NCI-H345 (cell line): Measurements from ENCODE around the gene SPECC1L.
"Not testable (repeated sequence)": the region's sequence is repeated elsewhere in the genome, so short reads cannot be mapped to it uniquely, and the experiment has no call there.

Experiments
- DNase-seq: peaks from one replicate; lab custom pipeline; 2025; lab: John Stamatoyannopoulos, UW

Gene SPECC1L, protein sequence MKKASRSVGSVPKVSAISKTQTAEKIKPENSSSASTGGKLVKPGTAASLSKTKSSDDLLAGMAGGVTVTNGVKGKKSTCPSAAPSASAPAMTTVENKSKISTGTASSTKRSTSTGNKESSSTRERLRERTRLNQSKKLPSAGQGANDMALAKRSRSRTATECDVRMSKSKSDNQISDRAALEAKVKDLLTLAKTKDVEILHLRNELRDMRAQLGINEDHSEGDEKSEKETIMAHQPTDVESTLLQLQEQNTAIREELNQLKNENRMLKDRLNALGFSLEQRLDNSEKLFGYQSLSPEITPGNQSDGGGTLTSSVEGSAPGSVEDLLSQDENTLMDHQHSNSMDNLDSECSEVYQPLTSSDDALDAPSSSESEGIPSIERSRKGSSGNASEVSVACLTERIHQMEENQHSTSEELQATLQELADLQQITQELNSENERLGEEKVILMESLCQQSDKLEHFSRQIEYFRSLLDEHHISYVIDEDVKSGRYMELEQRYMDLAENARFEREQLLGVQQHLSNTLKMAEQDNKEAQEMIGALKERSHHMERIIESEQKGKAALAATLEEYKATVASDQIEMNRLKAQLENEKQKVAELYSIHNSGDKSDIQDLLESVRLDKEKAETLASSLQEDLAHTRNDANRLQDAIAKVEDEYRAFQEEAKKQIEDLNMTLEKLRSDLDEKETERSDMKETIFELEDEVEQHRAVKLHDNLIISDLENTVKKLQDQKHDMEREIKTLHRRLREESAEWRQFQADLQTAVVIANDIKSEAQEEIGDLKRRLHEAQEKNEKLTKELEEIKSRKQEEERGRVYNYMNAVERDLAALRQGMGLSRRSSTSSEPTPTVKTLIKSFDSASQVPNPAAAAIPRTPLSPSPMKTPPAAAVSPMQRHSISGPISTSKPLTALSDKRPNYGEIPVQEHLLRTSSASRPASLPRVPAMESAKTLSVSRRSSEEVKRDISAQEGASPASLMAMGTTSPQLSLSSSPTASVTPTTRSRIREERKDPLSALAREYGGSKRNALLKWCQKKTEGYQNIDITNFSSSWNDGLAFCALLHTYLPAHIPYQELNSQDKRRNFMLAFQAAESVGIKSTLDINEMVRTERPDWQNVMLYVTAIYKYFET

DNA sequence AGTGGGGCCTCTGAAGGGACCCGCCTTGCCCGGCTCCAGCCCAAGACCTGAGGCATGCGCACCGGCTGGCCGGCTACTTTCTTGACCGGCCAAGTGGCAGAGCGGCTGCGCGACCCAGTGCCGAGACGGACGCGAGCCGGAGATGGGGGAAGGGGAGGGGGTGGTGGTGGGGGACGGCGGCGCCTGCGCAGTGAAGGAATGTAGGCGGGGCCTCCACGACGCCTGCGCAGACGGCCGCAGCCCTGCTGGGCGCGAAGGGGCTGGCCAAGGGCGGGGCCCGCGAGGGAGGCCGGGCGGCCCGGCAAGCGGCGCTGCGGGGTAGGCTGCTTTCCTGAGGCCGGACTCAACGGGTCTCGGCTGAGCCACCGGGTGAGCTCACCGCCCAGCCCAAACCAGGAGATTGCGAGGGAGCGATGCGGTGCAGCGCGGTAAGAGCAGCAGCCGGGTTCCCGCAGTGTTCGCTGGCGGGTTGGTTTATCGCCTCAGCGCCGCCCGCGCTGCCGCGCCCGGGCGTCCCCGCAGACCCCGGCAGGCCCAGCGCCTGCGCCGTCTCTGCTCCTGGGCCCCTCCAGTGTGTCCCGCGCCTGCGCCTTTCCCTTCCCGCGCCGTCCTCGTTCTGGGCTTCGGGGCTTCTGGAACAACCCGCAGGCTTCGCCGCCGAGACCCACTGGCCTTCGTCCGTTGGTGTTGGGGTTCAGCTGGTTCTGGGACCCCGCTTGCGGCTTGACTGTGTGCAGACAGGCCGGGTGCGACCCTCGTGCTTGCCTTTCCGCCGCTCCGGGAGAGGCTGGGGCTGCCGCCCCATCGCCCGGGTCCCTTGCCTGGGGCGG, at the start of gene SPECC1L:
Gene SPECC1L, plus strand, starts transcription at position 276 of the 830 bp plus-strand sequence. CDS start 31,401 bp downstream, outside the sequence.
- peak; percentile 82 for DNase-seq

DNA sequence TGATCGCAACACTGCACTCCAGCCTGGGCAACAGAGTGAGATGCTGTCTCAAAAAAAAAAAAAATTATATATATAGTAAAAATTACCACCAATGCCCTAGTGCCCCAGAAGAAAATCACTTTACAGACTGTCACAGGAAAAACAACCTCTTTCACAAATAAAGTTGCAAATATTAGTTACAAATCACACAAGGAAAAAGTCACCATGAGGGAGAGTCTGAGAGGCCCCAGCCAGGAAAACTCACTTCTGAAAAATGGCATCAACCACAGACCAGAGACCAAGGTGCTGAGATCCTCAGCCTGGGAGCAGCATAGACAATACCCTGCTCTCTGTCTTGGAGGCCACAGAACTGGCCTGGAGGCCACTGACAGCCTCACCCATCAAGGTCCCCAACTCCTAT, 46.2 kb upstream of the SPECC1L start:
- DNase-seq: no peak

DNA sequence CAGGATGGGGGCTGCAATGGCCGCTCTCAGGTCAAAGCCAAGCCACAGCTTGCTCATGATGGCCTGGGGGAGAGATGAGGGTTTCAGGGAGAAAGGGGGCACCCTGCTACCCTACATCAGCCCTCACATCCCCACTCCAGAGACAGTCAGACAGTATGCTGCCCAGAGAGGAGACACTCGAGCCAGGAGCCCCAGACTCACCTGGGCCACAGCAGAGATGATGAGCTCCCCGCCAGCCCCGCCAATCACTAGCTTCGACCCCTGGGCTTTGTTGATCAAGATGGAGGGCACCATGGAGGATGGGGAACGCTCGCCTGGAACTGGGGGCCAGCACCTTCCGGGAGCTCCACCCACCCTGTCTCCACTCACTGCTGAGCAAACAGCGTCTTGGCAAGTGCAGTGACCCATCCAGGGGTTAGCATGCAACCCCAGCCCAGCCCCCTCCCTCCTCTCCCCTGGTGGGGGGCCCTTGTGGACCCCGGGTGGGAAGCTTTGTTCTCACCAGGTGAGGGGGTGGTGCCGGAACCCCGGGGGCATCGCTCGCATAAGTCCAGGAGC, 45.5 kb upstream of the SPECC1L start:
- DNase-seq: no peak

DNA sequence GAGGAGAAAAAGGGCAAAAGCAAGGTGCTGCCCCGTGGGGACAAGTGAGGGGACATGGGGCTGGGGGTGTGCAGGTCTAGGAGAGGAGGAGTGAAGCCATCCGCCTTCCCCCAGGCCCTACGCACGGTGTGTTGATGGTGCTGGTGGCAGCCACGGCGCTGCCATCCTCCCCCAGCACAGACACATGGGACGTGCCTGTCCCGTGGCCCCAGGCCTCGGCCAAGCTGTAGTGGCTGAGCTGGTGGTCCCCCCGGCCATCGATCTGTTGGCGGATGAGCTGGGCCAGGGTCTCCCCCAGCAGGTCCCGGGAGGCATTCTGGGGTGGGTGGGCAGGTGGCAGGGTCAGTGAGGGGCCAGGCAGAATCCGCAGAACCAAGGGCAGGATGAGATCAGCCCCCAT, 44.7 kb upstream of the SPECC1L start:
- DNase-seq: no peak

DNA sequence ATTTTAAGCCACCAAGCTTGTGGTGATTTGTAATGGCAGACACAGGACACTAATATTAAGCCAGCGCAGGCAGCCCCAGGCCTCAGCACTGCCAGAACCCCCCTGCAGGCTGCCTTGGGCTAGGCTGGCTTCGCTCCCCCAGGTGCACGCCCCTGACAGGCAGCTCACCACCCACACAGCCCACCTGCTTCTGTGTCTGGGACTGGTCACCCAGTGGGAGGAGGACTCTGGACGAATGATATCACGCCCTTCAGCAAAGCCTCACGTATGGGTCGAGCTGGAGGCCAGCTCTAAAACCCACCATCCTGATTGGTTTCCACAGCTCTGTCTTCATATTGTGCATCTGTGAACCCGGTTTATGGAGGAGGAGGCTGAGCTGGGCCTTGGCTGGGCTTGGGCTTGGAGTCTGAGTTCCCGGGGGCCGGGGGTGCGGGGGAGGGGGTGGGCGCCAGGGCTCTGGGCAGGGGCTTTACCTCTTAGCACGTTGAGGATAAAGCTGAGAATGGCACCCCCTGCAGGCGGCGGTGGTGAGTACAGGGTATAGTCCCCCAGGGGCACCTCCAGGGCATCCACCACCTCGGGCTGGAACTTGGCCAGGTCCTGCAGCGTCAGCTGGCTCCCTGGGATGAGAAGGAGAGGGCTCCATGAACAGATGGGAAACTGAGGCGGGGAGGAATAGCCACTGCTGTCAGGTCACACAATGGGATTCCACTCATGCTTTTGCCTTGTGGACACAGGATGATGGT, 39.5 kb upstream of the SPECC1L start:
- peak; percentile 3 for DNase-seq

DNA sequence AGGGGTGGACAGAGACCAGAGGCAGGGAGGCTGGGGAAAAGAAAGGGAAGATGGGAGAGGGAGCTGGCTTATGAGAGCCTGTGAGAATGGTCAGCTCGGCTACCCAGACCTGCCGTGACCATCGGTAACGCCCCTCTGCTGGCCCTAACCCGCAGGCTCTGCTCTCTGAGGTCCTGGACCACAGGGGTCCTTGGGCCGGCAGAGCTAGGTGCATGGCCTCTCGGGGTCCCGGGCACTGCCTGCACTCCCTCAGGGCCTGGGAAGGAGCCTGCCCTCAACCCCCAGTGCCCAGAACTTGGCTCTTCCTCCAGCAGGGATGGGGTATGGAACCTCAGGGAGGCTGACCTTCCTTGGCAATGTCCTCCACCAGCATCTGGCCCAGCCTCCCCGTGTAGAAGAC, 38.9 kb upstream of the SPECC1L start:
- no peak for DNase-seq

DNA sequence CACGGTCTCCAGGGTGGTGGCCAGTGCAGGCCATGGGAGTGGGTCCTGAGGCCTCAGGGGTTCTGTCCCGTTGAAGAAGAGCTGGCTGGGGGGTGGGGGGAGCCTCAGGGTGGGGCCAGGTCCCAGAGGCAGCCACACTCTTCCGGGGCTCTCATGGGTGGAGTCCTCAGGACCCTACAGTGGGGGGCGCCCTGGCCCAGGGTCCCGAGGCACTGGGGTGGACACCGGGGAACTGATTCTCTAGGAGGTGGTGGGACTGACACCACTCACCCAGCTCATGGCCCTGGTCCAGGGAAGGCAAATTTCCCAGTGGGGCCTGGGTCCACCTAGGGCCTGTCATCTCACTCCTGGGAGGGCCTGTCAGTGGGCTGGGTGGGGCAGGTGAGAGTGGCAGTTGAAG, 38.5 kb upstream of the SPECC1L start:
- no peak for DNase-seq

DNA sequence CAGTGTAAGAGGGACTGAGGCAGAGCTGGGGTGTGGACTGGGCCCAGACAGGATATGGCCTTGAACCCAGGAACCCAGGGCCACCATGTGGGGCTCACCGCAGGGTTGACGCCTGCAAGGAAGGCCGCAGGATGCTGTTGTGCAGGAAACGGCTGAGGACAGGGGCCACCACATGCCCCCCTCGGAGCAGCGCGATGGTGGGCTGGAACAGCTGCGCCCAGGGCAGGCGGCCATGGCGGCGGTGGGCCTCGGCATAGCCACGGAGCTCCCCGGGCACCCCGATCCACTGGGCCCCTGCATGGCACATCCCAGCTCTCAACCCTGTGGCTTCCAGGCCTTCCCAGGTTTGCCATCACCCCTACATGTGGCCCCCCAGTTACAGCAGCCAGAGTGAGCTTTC, 37.9 kb upstream of the SPECC1L start:
- no peak for DNase-seq

DNA sequence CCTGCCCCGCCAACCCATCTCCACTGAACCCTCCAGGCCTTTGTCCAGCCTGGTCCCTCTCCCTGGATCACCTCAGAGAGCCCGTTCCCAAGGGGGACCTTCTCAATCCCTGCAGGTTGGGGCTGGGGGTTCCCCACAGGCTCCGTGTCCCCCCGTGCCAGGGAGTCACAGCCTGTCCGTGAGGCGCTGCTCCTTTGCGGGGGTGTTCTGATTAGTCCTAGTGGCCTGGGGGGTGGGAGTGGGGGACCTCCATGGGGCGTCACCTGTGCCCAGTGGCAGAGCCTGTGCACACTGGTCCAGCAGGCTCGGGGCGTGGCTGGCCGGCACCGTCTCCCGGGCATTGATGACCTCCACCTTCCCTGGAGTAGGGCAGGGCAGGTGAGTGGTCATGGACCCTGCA, 37.4 kb upstream of the SPECC1L start:
- no peak for DNase-seq

DNA sequence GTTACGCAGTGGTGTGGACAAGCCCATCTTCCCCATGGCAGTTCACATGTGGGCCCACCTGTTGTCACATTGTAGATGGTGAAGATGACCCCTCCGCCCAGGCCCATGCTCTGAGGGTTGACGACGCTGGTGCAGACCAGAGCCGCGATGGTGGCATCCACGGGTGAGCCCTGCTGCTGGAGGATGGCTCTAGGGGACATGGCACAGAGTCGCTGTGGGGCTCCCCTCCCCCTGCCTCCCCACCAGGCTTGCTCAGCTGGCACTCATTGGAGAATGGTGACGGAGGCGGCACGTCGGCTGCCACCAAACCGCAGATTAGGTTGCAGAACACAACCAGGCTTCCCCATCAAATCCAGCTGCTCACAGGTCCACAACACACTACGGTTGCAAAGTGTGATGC, 36.8 kb upstream of the SPECC1L start:
- DNase-seq: no peak

DNA sequence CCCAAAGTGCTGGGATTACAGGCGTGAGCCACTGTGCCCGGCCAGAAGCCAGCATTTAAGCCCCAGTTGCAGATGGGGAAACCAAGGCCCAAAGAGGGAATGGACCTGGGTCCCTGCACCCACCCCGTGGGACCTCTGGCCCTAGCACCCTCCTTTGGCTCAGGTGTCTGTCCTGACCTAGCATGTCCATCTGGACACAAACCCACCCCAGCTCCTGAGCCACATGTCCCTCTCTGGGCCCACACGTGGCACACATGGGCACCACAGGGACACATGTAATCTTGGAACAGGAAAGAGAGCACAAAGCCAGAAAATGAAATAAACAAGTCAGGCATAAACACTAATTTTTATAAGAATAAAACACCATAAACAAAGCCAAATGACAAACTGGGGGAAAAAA, 35.3 kb upstream of the SPECC1L start:
- no peak for DNase-seq

DNA sequence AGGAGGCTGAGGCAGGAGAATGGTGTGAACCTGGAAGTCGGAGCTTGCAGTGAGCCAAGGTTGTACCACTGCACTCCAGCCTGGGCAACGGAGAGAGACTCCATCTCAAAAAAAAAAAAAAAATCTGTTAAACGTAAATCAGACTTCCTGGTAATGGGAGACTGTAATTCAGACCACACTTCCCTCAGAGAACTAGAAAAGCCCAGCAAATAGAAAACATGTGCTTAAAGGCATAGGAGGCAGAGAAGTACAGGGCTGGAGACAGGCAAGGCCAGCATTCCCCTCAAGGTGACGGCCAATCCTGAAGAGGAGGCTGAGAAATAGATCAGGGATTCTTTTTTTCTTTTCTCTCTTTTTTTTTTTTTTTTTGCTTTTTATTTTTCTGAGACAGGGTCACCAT, 34.0 kb upstream of the SPECC1L start:
- DNase-seq: no peak

DNA sequence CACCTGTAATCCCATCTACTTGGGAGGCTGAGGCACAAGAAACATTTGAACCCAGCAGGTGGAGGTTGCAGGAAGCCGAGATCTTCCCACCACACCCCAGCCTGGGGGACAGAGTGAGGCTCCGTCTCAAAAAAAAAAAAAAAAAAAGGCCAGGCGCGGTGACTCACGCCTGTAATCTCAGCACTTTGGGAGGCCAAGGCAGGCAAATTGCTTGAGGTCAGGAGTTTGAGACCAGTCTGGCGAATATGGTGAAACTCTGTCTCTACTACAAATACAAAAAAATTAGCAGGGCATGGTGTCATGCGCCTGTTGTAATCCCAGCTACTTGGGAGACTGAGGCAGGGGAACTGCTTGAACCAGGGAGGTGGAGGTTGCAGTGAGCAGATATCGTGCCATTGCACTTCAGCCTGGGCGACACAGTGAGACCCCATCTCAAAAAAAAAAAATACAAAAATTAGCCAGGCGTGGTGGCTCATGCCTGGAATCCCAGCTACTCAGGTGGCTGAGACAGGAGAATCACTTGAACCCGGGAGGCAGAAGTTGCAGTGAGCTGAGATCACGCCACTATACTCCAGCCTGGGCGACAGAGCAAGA, 32.4 kb upstream of the SPECC1L start:
- DNase-seq: not testable (repeated sequence)

DNA sequence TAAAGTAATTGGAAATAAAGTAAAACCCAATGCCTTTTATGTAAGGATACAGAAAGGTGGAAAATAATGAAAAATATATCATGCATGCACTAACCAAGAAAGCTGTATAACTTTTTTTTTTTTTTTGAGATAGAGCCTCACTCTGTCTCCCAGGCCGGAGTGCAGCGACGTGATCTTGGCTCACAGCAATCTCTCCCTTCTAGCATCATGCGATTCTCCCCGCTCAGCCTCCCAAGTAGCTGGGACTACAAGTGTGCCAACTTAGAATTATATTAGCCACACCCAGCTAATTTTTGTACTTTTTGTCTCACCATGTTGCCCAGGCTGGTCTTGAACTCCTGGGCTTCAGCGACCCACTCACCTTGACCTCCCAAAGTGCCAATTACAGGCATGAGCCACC, 30.2 kb upstream of the SPECC1L start:
- DNase-seq: no peak

DNA sequence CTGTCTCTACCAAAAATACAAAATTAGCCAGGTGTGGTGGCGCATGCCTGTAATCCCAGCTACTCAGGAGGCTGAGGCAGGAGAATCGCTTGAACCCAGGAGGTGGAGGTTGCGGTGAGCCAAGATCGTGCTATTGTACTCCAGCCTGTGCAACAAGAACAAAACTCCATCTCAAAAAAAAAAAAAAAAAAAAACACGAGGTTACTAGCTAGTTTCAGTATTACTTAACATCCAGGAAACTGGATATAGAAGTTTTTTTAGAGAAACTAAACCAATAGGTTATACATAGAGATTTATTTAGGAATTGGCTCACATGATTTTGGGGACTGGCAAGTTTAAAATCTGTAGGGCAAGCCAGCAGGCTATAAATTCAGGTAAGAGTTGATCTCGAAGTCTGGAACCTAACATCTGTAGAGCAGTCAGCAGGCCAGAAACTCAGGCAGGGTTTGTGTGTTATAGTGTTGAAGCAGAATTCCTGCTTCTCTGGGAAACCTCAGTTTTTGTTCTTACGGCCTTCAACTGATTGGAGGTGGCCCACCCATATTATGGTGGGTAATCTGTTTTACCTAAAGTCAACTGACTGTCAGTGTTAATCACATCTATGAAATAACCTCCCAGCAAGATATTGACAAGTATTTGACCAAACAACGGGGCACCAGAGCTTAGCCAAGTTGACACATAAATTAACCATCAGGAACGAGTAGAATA, 29.5 kb upstream of the SPECC1L start:
- not testable (repeated sequence) for DNase-seq

DNA sequence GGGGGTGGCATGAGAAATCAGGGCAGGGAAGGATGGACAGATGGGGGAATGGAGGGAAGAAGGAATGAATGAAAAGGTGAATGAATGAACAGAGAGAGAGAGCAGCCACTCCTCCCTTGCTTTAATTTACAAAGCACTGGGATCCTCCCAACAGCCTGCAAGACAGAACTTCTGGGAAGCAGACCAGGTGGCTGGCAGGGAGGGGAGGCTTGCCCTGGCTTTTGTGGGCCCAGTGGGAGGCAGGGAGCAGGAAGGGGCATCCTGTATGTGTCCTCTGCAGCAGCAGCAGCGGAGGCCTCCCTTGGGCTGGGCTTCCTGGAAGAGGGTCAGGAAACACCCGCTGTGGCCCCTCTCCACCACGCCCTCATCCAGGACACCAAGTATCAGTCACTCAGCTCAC, 27.2 kb upstream of the SPECC1L start:
- not testable (repeated sequence) for DNase-seq

DNA sequence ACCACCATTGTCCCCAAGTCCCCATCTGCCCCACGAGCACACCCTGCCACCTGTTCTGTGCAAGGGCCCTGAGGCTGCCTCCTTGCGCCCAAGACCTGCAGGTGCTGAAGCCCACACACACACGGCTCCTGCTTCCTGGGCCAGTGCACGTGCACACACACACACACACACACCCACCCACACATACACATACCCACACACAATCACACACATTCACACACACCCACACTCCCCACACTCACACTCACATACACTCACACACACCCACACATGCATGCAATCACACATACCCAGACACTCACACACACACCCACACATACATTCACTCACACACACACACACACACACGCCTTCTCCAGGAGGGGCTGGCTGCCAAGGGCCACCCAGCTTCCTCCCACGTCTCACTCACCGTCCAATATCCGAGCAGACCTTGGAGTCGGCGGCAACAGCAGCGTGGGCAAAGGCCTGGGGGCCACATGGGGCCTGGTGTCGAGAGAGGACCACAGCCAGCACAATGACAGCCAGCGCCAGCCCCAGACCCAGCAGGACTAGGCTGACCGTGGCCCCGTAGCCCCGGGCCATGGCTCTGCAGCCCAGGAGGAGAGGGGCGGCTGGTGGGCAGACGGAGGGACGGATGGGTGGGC, 26.4 kb upstream of the SPECC1L start:
- no peak for DNase-seq

DNA sequence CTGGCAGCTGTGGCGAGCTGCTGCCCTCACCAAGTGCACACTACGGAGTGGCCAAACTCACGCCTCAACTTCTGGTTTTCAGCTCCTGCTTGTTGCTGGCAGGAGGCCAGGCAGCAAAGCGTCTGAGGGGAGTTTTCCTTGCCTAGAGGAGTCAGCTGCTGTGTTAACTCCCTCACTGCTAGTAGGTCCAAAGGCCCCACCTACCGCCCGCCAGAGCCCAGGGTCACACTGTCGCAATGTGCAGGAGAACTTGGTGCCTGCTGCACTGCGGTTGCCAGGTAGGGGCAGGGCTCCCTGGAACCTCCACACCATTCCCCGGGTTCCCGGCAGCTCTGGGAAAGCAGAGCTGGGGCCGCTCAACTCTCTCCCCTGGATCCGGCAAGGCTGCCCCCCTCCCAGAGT, 25.6 kb upstream of the SPECC1L start, which contains the start of gene GGT5:
Gene GGT5, minus strand, starts transcription at position 53 of the 402 bp plus-strand sequence. CDS start 357 bp downstream, outside the sequence.
- not testable (repeated sequence) for DNase-seq
